GM10266 (cell line): ENCODE measurements around the gene MARCHF2.

Experiments
- DNase-seq: peaks from one replicate; pipeline ENCODE4 v3.0.0; 2012; ENCODE audit errors: extremely low spot score
- TF ChIP-seq, protein P1 (sequence below): IDR thresholded peaks from 2 replicates; pipeline ENCODE4 v1.5.1; 2012; ENCODE audit warnings: mild to moderate bottlenecking, low read depth; ENCODE audit not compliant: control insufficient read depth, insufficient read depth; ENCODE audit errors: missing control alignments

MARCHF2 gene, protein sequence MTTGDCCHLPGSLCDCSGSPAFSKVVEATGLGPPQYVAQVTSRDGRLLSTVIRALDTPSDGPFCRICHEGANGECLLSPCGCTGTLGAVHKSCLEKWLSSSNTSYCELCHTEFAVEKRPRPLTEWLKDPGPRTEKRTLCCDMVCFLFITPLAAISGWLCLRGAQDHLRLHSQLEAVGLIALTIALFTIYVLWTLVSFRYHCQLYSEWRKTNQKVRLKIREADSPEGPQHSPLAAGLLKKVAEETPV

DNA sequence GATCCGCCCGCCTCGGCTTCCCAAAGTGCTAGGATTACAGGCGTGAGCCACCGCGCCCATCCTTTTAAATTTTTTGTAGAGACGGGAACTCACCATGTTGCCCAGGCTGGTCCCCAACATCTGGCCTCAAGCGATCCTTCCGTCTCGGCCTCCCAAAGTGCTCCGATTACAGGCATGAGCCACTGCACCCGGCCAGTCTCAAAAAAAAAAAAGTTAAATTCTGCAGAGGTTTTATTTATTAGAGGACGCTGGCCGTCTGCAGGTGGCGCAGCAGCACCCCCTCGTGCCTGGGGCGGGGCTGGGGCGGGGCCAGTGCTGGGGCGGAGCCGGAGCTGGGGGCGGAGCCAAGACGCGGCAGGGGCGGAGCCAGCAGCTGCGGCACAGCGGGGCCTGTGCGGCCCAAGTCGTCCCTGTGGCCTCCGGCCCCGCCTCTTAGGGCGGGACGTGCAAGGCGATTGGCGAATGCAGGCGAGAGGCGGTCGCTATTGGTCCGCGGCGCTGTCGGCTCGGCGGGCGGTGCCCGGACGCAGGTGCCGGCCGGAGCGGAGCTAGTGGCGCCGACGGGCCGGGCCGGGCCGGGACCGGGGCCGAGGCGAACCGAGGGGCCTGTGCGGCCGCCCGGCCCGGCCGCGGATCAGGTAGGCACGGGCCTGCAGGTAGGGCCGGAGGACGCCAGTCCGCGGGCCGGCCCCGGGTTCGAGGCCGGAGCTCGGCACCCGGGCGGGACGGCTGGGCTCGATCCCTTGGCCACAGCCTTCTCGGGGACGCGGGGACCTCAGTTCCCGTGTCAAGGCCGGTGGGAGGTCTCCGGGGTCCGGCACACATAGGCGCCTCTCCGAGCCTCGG, at the start of gene MARCHF2:
Gene MARCHF2 (plus strand): TSS at position 523 of the 846 bp plus-strand sequence. CDS start 8,536 bp downstream, outside the sequence.
- TF ChIP-seq, protein P1, sequence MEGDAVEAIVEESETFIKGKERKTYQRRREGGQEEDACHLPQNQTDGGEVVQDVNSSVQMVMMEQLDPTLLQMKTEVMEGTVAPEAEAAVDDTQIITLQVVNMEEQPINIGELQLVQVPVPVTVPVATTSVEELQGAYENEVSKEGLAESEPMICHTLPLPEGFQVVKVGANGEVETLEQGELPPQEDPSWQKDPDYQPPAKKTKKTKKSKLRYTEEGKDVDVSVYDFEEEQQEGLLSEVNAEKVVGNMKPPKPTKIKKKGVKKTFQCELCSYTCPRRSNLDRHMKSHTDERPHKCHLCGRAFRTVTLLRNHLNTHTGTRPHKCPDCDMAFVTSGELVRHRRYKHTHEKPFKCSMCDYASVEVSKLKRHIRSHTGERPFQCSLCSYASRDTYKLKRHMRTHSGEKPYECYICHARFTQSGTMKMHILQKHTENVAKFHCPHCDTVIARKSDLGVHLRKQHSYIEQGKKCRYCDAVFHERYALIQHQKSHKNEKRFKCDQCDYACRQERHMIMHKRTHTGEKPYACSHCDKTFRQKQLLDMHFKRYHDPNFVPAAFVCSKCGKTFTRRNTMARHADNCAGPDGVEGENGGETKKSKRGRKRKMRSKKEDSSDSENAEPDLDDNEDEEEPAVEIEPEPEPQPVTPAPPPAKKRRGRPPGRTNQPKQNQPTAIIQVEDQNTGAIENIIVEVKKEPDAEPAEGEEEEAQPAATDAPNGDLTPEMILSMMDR = peak; percentile 63
- peak; percentile 100 for DNase-seq

DNA sequence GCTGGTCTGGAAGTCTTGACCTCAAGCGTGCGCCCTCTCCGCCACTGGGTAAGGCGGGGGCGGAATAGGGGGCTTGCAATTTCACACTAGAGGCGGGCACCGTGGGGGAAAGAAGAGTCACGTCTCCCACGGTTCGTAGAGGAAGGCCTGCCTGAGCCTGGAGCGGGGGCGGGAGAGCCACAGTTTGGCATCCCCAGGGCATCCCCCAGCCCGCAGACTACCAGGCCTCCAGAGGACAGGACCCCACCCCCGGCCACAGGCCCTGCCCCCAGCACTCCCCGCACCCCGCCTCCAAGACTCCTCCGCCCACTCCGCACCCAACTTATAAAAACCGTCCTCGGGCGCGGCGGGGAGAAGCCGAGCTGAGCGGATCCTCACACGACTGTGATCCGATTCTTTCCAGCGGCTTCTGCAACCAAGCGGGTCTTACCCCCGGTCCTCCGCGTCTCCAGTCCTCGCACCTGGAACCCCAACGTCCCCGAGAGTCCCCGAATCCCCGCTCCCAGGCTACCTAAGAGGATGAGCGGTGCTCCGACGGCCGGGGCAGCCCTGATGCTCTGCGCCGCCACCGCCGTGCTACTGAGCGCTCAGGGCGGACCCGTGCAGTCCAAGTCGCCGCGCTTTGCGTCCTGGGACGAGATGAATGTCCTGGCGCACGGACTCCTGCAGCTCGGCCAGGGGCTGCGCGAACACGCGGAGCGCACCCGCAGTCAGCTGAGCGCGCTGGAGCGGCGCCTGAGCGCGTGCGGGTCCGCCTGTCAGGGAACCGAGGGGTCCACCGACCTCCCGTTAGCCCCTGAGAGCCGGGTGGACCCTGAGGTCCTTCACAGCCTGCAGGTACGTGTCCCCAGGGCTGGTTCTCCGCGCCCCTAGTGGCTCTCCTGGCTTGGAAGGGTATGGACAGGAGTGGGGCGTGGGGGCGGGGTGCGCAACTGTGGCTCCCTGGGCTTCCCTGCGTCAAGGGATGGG, 49.0 kb upstream of the MARCHF2 start, which contains the start of gene ANGPTL4:
Gene ANGPTL4 (plus strand): TSS at position 353 of the 969 bp plus-strand sequence. CDS start 167 bp downstream, at position 520.
- TF ChIP-seq, protein P1 = no peak
- DNase-seq = peak; percentile 75

DNA sequence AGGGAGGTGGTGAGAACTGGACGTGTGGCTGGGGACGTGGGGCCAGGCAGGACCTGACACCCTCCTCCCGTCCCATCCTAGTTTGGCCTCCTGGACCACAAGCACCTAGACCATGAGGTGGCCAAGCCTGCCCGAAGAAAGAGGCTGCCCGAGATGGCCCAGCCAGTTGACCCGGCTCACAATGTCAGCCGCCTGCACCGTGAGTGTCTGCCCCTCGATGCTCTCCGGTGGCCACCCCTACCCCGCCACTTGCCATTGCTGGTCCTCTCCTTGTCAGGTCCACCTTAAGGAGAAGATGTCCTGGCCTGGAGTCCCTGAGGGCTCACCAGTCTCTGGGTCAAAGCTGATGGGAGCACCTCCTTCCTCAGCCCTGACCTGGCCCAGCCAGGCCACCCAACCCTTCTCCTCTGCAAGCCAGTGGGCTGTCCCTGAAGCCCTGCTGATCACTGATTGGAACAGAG, 47.0 kb upstream of the MARCHF2 start:
- peak; percentile 30 for DNase-seq
- TF ChIP-seq, protein P1 = no peak

DNA sequence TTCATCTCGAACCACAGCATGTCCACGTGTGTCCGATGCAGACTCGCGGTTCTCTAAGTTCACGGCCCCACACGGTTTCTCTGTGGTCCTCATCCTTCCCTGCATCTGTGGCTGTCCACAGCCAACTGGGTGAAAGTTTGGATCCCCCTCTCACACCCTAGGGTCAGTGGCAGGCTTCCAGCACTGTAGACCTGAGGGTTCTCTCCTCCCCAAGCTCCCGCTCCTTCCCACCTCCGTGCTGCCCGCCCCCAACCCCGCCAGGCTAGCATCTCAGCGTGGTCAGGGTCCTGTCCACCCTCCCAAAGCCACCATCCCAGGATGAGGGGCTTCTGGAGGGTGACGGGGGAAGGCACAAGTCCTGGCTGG, 46.2 kb upstream of the MARCHF2 start:
- no peak for DNase-seq
- TF ChIP-seq, protein P1 = no peak

DNA sequence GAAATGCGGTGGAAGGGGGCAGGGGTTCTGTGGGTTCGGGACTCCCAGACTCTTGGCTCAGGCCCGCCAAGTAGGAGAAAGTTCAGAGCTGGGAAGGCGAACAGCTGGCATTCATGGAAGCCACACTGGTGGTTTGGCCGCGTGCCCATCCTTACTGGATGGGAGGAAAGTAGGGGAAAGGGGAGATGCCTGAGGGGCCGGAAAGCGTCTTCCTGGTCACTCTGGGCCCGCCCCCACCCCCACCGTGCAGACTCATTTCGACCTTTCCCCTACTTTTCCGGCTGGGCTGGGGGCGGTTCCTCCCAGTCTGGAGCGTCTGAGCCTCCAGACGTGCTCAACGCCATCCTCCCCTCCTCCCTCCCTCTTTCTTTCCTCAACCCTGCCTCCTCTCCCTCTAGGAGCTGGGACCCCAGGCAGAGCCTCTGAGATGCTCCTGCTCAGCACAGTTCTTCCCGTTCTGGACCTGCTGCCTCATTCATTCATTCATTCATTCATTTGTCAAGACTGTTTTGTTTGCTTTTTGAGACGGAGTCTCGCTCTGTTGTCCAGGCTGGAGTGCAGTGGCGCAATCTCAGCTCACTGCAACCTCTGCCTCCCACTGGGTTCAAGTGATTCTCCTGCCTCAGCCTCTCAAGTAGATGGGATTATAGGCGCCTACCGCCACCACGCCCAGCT, 45.6 kb upstream of the MARCHF2 start:
- TF ChIP-seq, protein P1 = no peak
- no peak for DNase-seq
